Measurements from ENCODE around the gene CD2AP.
"Not testable (repeated sequence)": the region's sequence is repeated elsewhere in the genome, so short reads cannot be mapped to it uniquely, and the experiment has no call there.

Gene CD2AP

GRCh38 chr6:47496935-47497579 lies 19.5 kb downstream of the CD2AP start:
- DNase-seq (ENCODE audit: low read depth in 3 of 3): no peak

DNA sequence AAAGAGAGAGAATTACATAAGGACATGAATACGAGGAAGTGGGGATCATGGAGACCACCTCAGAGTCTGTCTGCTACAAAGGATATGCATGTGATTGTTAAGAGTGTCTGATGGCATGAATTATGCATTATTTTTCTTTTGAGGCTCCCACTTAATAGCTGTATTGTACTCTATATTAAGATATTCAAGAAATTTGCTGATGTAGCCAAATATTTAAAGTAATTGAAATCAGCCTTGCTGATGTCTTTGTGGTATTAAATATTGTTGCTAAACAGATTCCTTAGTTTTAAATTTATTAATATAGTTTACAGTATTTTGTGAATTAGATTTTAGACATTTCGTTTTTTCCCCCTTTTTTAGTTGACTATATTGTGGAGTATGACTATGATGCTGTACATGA lies 25.3 kb downstream of the CD2AP start:
- no peak for DNase-seq (ENCODE audit: low read depth in 3 of 3)

- DNase-seq (ENCODE audit: low read depth in 3 of 3): no peak
These were observed 32.3 kb downstream of the CD2AP start for GRCh38 chr6:47509937-47510336.

DNA sequence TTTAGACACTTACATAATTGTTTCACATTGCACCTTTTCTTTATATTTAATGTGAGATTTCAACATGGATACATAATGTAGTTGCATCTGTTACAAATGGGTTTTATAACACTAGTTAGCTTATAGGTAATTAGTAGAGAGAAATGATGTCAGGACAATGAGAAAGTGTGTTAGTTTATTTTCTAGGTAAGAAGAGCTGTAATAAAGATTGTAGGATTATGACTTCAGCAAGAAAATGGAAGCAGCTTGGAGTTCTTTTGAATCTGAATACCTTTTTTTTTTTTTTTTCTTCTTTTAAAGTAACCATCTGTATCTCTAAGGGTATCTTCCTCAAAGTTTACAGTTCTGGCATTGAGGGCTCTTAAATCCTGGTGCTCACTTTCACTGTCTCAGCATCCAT lies 35.3 kb downstream of the CD2AP start:
- no peak for DNase-seq (ENCODE audit: low read depth in 3 of 3)

- no peak for DNase-seq (ENCODE audit: low read depth in 3 of 3)
These were observed 41.7 kb downstream of the CD2AP start for GRCh38 chr6:47519279-47519678.

- no peak for DNase-seq (ENCODE audit: low read depth in 3 of 3)
These were observed 42.7 kb downstream of the CD2AP start for GRCh38 chr6:47520282-47520681.

DNA sequence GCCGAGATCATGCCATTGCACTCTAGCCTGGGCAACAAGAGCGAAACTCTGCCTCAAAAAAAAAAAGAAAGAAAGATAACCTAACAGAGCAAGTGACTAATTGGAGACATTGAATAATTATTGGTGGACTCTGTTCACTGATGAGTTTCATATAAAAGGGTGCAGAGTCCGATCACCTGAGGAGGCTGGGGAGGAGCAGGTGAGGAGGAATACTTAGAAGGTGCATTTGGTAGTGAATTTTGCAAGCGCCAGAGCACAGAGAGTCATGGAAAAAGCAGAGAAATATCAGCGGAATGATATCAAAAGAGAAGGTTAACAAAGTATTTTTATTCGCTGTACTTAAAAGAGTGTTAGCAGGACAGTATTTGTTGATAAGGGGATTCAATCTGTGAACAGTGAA lies 44.4 kb downstream of the CD2AP start:
- no peak for DNase-seq (ENCODE audit: low read depth in 3 of 3)

GRCh38 chr6:47524136-47524845 lies 46.7 kb downstream of the CD2AP start:
- no peak for DNase-seq (ENCODE audit: low read depth in 3 of 3)

- DNase-seq (ENCODE audit: low read depth in 3 of 3): no peak
These were observed 47.9 kb downstream of the CD2AP start for GRCh38 chr6:47525330-47526057.

DNA sequence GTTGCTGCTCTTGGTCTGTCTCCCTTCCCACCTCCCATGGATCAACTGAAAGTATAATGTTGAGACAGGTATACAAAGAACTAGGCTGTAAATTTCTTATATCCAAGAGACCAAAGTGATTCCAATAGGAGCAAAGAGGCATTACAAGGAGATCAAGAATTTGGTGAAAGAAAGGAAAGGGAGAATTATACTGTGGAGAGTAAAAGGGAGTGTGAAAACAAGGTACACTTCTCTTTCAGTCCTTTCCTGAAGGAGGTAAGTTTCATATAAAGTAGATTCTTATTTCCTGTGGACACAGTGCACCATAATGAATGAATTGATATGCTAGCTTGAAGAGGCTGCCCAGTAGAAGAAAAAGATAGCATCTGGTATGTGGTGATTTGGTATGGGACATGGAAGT lies 49.7 kb downstream of the CD2AP start:
- no peak for DNase-seq (ENCODE audit: low read depth in 3 of 3)

DNA sequence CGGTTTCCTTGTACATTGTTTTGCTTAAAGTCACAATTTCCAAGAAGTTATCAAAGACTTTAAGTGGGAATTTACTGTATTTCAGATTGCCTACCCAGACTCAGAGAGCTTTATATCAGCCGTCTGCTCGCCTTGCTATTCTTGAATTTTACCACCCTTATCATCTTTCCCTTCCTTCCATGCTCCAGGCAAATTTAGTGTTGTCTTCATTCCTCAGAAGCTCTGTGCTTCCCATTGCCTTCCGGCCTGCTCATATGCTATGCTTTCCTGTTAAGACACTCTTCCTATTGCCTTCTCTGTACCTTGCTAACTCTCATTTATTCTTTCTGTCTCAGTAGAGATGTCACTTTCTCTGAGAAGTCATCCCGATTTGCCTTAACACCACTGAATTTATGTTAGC lies 52.1 kb downstream of the CD2AP start:
- DNase-seq (ENCODE audit: low read depth in 3 of 3): no peak

GRCh38 chr6:47532981-47533585 lies 55.5 kb downstream of the CD2AP start:
- no peak for DNase-seq (ENCODE audit: low read depth in 3 of 3)

- DNase-seq (ENCODE audit: low read depth in 3 of 3): no peak
These were observed 56.5 kb downstream of the CD2AP start for GRCh38 chr6:47534063-47534462.

GRCh38 chr6:47535316-47536225 lies 58.0 kb downstream of the CD2AP start:
- DNase-seq (ENCODE audit: low read depth in 3 of 3): no peak

- DNase-seq (ENCODE audit: low read depth in 3 of 3): no peak
These were observed 59.3 kb downstream of the CD2AP start for GRCh38 chr6:47536816-47537401.

GRCh38 chr6:47545223-47545622 lies 67.6 kb downstream of the CD2AP start:
- DNase-seq (ENCODE audit: low read depth in 3 of 3): no peak

- no peak for DNase-seq (ENCODE audit: low read depth in 3 of 3)
These were observed 74.1 kb downstream of the CD2AP start for GRCh38 chr6:47551670-47552069.

DNA sequence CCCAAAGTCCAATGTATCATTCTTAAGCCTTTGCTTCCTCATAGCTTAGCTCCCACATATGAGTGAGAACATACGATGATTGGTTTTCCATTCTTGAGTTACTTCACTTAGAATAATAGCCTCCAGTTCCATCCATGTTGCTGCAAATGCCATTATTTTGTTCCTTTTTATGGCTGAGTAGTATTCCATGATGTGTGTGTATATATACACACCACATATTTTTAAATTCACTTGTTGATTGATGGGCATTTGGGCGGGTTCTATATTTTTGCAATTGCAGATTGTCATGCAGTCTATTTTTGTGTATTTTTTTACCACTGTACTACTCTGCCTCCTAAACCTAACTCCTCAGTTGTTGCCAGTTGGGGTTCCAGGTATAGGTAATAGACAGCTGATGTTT lies 74.7 kb downstream of the CD2AP start:
- no peak for DNase-seq (ENCODE audit: low read depth in 3 of 3)

- not testable (repeated sequence) for DNase-seq (ENCODE audit: low read depth in 3 of 3)
These were observed 75.7 kb downstream of the CD2AP start for GRCh38 chr6:47553243-47553642.

GRCh38 chr6:47556459-47556858 lies 78.9 kb downstream of the CD2AP start:
- DNase-seq (ENCODE audit: low read depth in 3 of 3): not testable (repeated sequence)

- DNase-seq (ENCODE audit: low read depth in 3 of 3): no peak
These were observed 85.6 kb downstream of the CD2AP start for GRCh38 chr6:47563162-47563561.

All from stimulated activated CD4-positive, alpha-beta T cell treated with anti-CD3 and anti-CD28 coated beads, TNF-alpha, amount 100 ng/mL, for 4 hours (primary cell).